SIG-M5 treated with dmso at 0.1 percent for 504 hours (cell line): ENCODE measurements around the gene MORN1.

Experiments
- DNase-seq: peaks from one replicate; lab custom pipeline; 2025; ENCODE audit not compliant: unreplicated experiment; lab: John Stamatoyannopoulos, UW

MORN1 gene

DNA sequence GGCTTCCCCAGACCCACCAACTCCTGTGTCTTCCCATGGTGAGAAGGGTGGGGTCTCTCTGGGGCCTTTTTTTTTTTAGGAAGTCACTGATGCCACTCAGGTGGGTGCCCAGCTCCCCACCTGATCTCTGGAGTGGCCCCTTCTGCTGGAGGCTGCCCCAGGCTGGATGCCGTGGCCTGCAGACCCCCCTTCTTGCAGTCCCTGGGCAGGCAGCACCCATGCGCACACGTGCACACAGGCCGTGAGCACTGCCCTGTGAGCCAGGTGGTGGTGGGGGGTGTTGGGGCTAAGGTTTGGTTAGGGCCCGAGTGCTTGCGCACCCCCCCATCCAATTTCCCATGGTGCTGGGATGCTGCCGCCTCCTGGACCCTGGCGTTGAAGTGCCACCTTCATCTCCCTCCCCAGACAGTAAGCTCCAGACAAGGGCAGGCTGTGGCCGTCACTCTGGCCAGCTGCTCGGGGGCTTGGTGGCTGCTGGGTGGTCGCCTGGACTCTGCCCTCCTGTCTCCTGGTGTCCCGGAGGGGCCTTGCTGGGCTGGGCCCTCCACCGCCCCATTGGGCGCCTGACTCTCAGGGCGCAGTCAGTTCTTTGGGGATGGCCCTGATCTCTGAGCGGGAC, 112.7 kb downstream of the MORN1 start:
- DNase-seq, result no peak

DNA sequence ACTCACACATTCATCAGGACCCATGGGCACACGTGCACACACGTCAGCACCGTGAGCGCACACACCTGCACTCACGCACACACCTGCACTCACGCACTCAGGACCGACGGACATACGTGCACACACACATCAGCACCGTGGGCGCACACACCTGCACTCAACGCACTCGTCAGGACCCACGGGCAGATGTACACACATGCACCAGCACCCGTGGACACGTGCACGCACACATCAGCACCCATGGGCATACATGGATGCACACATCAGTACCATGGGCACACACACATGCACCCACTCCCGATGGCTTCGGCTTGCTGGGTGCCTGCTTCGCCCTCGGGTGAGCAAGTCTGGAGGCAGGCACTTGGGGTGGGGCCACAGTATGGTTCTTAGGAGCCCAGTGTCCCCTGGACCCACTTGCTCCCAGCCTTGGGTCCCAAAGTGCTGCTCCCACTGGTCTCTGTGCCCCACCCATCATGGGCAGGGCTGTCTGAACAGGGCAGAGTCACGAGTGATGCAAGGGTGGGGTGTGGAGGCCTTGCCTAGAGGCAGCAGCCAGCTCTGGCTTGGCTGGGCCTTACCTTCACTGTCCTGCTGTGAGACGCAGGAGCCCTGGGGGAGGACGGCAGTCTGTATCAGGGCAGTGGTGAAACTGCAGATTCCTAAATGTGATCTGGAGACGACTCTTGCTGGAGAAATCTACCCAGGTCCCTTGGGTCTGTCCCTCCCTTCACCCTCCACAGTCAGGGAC, 113.4 kb downstream of the MORN1 start:
- no peak for DNase-seq

DNA sequence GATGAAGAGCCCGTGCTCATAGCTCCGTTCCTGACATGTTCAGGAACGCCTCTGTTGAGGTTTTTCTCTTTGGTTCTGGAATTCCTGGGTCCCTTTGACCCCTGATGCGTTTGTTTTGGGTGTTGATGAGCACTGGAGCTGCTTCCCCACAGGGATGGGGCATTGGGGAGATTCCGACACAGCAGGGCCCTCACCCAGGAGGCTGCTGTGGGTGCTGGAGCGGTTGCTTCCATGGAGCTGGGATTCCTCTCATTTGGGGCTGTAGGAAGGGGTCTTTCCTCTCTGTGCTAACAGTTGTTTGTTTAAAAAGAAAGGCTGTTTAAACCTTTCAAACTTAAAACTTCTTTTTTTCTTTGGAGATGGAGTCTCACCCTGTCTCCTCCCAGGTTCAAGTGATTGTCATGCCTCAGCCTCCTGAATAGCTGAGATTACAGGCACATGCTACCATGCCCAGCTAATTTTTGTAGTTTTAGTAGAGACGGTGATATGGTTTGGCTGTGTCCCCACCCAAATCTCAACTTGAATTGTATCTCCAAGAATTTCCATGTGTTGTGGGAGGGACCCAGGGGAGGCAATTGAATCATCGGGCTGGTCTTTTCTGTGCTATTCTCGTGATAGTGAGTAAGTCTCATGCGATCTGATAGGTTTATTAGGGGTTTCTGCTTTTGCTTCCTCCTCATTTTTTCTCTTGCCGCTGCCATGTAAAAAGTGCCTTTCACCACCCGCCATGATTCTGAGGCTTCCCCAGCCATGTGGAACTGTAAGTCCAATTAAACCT, 114.4 kb downstream of the MORN1 start:
- no peak for DNase-seq

DNA sequence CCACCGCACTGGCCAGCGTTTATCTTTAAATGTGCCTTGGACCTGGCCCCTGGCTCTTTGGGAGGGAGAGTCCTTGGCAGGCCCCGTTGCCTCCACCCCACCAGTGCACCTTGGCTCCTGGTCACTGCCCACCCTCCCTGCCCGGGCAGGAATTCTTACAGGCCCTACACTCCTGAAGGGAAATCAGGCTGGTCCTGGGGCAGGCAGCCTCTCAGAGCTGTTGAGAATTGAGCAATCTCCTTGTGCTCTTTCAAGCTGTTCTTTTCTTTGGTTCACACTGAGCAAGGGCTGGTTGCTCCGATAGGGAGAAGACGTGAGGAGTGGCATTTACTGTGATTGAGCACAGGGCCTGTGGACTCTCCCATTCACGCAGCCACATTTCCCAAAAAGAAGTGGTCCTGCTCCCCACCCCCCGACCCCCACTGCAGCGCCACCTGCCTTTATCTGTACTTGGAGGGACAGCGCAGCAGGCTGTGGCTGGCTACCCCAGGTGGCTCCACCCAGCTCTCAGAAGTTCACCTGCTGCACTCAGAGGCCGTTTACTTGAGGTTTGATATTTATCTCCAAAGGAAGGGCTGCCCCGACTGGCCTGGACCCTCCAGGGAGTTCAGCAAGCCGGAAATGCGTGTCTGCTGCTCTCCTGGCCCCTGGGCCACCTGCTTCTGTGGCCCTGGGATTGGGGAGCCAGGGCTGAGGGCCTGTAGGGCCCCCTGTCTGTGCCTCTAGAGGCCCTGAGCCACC, 115.4 kb downstream of the MORN1 start:
- no peak for DNase-seq

DNA sequence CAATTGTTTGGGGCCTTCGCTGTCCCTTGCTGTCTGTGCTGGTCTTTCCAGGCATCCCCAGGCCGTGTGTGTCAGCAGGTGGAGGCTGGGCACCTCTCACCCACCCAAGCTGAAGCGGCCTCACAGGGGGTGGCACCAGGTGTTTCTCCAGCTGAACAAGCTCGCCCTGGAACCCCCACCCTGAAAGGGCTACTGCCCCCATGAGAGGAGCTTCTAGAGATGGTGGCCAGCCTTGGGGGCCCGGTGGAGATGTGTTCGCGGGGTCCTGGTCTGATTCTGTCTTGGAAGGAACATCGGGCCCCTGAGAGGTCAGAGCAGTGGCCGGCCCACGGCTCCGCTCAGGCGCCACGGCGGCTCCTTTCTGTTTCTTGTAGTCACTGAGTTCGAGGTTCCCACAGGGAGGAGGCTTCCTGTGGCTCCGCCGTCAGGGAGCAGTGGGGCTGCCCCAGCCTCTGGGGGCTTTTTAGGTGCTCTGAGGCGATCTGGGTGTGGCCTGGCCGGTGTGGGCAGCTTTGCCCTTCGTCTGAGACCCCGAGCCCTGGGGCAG, 116.4 kb downstream of the MORN1 start:
- no peak for DNase-seq

DNA sequence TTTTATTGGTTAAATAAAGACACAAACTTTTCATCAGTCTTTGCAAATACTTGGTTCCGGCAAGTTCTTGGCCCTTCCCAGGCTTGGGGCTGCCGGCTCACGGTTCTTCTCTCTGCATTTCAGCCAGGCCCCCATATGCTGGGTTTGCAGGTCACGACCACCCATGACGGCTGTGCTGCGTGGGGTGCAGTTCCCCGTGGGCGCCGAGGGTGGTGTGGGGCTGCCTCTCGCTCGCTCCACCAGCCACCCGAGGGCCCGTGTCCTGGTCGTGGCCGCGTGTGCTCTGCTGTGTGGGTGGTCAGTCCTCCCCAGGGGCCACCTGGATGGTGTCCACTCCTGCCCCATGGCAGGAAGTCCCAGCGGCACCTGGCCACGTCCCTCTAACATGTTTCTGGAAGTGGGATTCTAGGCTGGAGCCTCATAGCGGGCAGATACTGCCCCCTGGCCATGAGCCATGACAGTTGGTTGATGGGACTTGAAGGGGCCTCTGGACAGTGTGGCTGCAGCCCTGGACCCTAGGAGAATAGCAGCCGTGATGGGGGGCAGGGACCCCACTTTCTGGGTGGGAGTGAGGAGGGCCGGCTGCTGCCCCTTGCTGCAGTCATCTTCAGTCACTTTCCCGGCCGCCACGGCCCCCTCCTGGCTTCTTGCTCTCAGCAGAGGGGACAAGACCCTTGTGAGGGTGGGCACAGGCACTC, 117.0 kb downstream of the MORN1 start:
- no peak for DNase-seq

DNA sequence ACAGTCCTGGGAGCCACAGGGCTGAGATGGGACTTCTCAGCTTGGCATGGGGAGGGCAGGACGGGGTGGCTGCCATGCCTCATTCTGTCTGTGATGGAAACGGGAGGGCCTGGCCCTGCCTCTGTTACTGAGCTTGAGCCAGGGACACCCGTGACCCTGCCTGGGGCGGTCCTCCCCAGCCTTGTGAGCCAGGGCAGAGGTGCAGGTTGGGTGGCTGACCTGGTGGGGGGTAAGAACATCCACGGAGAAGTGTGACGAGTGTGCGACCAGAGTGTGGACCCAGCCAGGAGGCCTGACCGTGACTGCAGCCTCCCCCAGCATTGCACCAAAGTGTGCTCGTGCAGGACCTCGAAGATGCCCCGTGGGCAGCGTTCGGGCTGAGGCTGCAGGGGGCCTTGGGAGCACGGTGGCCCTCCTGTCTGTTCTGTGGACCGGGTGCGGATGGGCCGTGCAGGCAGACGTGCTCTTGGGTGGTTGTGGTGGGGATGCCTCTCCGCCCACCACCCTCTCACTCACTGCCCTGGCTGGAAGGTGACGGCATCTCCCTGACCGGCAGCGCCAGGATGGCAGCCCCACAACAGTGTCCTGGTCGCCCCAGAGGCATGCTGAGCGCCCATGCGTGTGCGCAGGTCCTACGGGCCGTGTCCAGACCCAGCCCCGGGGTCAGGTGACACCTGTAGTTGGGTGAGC, 117.8 kb downstream of the MORN1 start:
- DNase-seq, result no peak

DNA sequence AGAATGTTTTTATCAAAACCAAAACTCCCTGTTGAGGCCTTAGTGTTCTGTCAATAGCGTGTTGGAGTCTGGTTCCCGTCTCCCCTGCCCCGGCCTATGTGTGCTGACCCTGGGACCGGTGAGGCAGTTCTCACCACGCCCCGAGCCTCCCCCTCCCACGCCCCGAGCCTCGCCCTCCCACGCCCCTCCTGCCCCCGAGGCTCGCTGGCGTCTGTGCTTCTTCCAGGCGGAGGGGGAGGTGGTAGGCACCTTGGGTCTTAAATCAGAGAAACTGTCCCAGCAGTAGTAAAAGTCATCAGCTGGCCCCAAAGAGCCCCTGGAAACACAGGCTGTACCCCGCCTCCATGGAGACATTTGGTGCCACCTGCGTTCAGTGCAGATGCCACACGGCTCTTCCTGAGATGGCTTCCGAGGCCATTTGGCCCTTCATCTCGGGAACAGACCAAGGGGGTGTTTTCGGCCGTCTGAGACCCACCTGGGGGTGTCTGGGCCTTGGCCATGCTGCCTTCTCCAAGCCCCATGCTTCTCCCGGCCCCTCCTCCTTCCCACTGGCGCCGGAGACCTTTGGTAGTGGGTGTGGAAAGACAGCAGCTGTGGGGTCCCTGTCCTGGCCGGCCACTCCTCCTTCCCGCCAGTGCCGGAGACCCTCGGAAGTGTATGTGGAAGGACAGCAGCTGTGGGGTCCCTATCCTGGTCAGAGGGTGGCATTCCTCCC, 118.5 kb downstream of the MORN1 start:
- DNase-seq, result no peak

DNA sequence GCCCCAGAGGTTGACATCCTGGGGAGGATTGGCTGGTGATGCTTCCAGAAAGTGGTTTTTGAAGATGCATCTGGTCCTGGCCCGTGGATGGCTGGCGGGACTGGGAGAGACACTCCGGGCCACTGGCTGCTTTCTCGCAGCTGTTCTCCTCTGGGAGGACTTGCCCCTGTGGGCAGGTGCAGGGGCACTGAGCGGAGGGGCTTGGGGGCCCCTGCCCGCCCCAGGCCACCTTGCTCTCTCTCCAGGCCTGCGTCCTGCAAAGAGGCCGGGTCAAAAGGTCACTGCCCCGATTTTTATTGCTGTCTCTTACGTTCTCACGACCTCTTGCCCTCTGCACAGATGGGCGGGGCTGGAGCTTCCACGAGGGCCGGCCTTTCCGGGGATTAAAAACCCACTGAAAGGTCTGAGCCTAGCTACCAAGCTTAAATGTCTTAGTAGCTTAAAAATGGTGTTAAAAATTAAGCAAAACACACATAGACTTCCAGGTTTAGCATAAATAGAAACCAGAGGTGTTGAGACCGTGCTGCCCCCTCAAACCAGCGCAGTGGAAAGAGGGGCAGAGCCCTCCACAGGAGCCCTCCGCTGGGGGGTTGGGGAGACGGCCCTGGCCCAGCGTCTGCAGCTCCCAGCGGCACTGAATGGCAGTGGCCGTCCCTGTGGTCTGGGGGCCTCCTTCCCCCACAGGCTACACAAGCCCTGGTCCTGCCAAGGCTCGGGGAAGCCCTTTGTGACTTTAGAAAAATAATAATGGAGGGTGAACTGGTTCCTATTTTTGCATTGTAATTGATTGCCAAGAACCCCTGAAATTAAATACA, 119.3 kb downstream of the MORN1 start:
- DNase-seq, result no peak
